ENCODE measurements around the gene BMAL2.

DNA sequence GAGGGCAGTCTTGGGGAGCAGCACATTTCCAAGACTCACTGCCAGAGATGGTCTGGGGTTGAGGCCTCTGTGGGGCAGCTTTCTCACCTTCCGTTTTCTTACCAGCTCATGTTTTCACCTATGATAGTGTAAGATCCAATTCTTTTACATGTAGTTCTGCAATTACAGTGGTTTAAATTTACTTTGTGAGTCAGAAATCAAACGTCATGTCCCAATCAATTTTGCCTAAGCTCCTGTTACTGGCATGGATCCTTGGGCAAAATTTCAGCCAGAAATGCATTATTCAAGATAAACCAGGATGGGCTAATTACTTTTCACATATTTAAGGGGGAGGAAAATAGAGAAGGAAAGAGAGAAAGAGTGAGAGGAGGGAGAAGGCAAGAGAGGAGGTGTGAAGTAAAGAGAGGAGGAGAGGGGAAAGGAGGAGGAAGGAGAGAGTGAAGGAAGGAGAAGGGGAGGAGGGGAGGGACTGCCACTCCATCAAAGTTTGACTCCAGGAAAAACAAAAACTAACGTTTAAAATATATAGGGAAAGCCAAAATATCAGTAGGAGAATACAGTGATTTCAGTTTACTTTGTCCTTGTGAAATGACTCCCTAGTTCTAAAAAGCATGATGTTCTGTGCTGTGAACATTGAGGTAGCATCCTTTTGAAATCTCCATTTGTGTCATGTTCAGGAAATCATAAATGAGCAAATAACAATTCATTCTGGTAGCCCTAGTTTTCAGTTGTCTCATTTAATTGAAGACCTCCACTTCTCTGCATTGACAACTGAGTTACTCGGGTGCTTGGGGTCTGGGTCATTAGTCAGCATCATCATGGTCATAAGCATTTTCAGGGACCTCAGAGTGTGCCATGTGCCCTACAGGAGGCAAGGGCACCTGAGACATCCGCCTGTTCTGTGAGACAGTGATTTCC, 3.0 kb downstream of the BMAL2 start:
- TF ChIP-seq, protein P1, sequence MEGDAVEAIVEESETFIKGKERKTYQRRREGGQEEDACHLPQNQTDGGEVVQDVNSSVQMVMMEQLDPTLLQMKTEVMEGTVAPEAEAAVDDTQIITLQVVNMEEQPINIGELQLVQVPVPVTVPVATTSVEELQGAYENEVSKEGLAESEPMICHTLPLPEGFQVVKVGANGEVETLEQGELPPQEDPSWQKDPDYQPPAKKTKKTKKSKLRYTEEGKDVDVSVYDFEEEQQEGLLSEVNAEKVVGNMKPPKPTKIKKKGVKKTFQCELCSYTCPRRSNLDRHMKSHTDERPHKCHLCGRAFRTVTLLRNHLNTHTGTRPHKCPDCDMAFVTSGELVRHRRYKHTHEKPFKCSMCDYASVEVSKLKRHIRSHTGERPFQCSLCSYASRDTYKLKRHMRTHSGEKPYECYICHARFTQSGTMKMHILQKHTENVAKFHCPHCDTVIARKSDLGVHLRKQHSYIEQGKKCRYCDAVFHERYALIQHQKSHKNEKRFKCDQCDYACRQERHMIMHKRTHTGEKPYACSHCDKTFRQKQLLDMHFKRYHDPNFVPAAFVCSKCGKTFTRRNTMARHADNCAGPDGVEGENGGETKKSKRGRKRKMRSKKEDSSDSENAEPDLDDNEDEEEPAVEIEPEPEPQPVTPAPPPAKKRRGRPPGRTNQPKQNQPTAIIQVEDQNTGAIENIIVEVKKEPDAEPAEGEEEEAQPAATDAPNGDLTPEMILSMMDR (IDR thresholded peaks at IDR 0.05; ENCODE audit: insufficient read depth, low read length) = no peak
- TF ChIP-seq GABPA (IDR thresholded peaks at IDR 0.05; ENCODE audit: low read depth) = no peak
